Vagina (tissue), 2 donors: ENCODE data around the gene UBE2Q1.

Experiments used
- CTCF ChIP-seq, 3 experiments: fragments of 450-650 bp in 2 of 3; fragments of 200-600 bp in 1 of 3; sonication (generic) in 1 of 3; IDR thresholded peaks; one replicate each; pipeline ENCODE4 v1.5.1; 2017 to 2019; ENCODE audit warnings: antibody characterized with exemption in 3 of 3, mild to moderate bottlenecking in 2 of 3, moderate library complexity in 2 of 3
- POLR2A ChIP-seq, 2 donors: fragments of 450-650 bp; IDR thresholded peaks; one replicate each; pipeline ENCODE4 v1.6.1; 2017; ENCODE audit warnings: antibody characterized with exemption in 2 of 2, mild to moderate bottlenecking in 2 of 2, moderate library complexity in 2 of 2
- POLR2AphosphoS5 ChIP-seq, 2 donors: sonication (generic); formaldehyde crosslinking; IDR thresholded peaks; one replicate each; pipeline ENCODE4 v1.9.0; 2017; ENCODE audit warnings: antibody characterized with exemption in 2 of 2, mild to moderate bottlenecking in 2 of 2, low read depth in 1 of 2; ENCODE audit not compliant: insufficient read depth in 1 of 2

- TF ChIP-seq POLR2A (IDR thresholded peaks at IDR 0.05) (no peak), CTCF (IDR thresholded peaks at IDR 0.05) (no peak), POLR2AphosphoS5 (IDR thresholded peaks at IDR 0.05; ENCODE audit: insufficient read depth in 1 of 2, low read depth in 1 of 2) (no peak)
Observed at GRCh38 chr1:154577346-154578057, 19.0 kb upstream of the UBE2Q1 start.
